Naive thymus-derived CD4-positive, alpha-beta T cell (primary cell): ENCODE measurements around the gene DCAF5. TPM values are rescaled to one million over a fixed set of nuclear protein-coding genes. Genes with fewer than 3 reads are reported as not detected.

Experiments used
- ATAC-seq: fragments of 150-1000 bp; cut with Tn5 transposase; 2 replicates; pipeline ENCODE4 v1.10.0; 2021; ENCODE audit warnings: mild to moderate bottlenecking, moderate library complexity
- CTCF ChIA-PET: fragments of 350-600 bp; sonication (Branson Sonifier 250); formaldehyde crosslinking; loops from one replicate; lab custom pipeline; 2021; ENCODE audit warnings: antibody characterized with exemption; lab: Charles Lee
- POLR2A ChIA-PET: fragments of 350-600 bp; sonication (Branson Sonifier 250); formaldehyde crosslinking; loops from one replicate; lab custom pipeline; 2021; ENCODE audit warnings: antibody characterized with exemption, inconsistent platforms; lab: Charles Lee
- DNase-seq, 9 donors: peaks; one replicate each; pipeline versions ENCODE4 v3.0.0 to v3.0.0-alpha.2; 2020 to 2022; ENCODE audit warnings: mixed read lengths in 1 of 9
- H3K27ac ChIP-seq: one replicate; pipeline ENCODE4 v1.7.0; 2013; ENCODE audit warnings: mild to moderate bottlenecking, low read depth, low read length, moderate library complexity
- H3K27me3 ChIP-seq, 2 donors: one replicate each; pipeline ENCODE4 v1.7.0; 2013; ENCODE audit warnings: low read length in 2 of 2, mild to moderate bottlenecking in 2 of 2, moderate library complexity in 2 of 2; ENCODE audit not compliant: control insufficient read depth in 2 of 2, insufficient read depth in 2 of 2
- H3K36me3 ChIP-seq, 3 experiments: 1 replicate in 2 of 3; 2 replicates in 1 of 3; pipeline ENCODE4 v1.7.0; 2013; ENCODE audit warnings: low read length in 3 of 3, mild to moderate bottlenecking in 3 of 3, moderate library complexity in 1 of 3; ENCODE audit not compliant: insufficient read depth in 3 of 3, control insufficient read depth in 2 of 3
- H3K4me1 ChIP-seq, 2 donors: one replicate each; pipeline ENCODE4 v1.7.0; 2013; ENCODE audit warnings: low read length in 2 of 2, mild to moderate bottlenecking in 2 of 2, moderate library complexity in 1 of 2; ENCODE audit not compliant: control insufficient read depth in 2 of 2, insufficient read depth in 2 of 2
- H3K4me3 ChIP-seq: 2 replicates; pipeline ENCODE4 v1.7.0; 2013; ENCODE audit warnings: mild to moderate bottlenecking, low read length
- H3K9me3 ChIP-seq, 3 experiments: 1 replicate in 2 of 3; 2 replicates in 1 of 3; pipeline ENCODE4 v1.7.0; 2013; ENCODE audit warnings: low read length in 3 of 3; ENCODE audit not compliant: control insufficient read depth in 2 of 3
- H3K27ac Mint-ChIP-seq, 9 donors: one replicate each; pipeline ENCODE4 v1.8.0; 2020 to 2022; ENCODE audit warnings: mixed read lengths in 9 of 9, mild to moderate bottlenecking in 8 of 9, moderate library complexity in 5 of 9, inconsistent platforms in 2 of 9
- H3K27me3 Mint-ChIP-seq, 5 donors: one replicate each; pipeline ENCODE4 v1.8.0; 2021 to 2022; ENCODE audit warnings: mixed read lengths in 5 of 5, mild to moderate bottlenecking in 1 of 5
- H3K36me3 Mint-ChIP-seq, 5 donors: one replicate each; pipeline ENCODE4 v1.8.0; 2020 to 2022; ENCODE audit warnings: mixed read lengths in 5 of 5, mild to moderate bottlenecking in 3 of 5, inconsistent platforms in 1 of 5
- H3K4me1 Mint-ChIP-seq, 7 donors: one replicate each; pipeline ENCODE4 v1.8.0; 2020 to 2022; ENCODE audit warnings: mixed read lengths in 7 of 7, mild to moderate bottlenecking in 3 of 7, inconsistent platforms in 1 of 7
- H3K4me3 Mint-ChIP-seq, 10 donors: one replicate each; pipeline ENCODE4 v1.8.0; 2020 to 2022; ENCODE audit warnings: mild to moderate bottlenecking in 10 of 10, mixed read lengths in 10 of 10, moderate library complexity in 6 of 10, inconsistent platforms in 2 of 10
- H3K9me3 Mint-ChIP-seq, 11 donors: one replicate each; pipeline ENCODE4 v1.8.0; 2020 to 2022; ENCODE audit warnings: mixed read lengths in 11 of 11, mild to moderate bottlenecking in 4 of 11, inconsistent platforms in 1 of 11, moderate library complexity in 1 of 11
- intact Hi-C, 2 donors: fragments of 100-400 bp; cut with micrococcal nuclease; formaldehyde crosslinking; loops; one replicate each; pipeline ENCODE4 v1.15.1; 2023
- polyA plus RNA-seq, 2 donors: library from polyadenylated mRNA; unstranded; fragments of 300-500 nt; fragmentation: Illumina TruSeq; gene quantifications; one replicate each; pipeline ENCODE4 v1.2.3, GENCODE V29; 2021
- total RNA-seq, 6 experiments: library from RNA in 5 of 6; stranded (reverse) in 5 of 6; gene quantifications; 1 replicate in 5 of 6; 2 replicates in 1 of 6; pipeline ENCODE4 v1.2.3 and lab custom pipeline; 2021 to 2026

Gene DCAF5
- total and polyA plus RNA-seq, 7 experiments from 2014 or later, result 43.0 to 89.2 (median 70.4) TPM

GRCh38 chr14:69161590-69161989, 8.7 kb upstream of the DCAF5 start:
- peaks cover 0 to 16% (median 3%) of the 10 kb centered on the region in 5 donors for H3K36me3 Mint-ChIP-seq
- no peak overlapping the region for H3K4me3 Mint-ChIP-seq
- ATAC-seq, result no peak
- H3K27me3 ChIP-seq, result peaks cover 0 to 4% of the 10 kb centered on the region in 2 donors
- no peaks in the 10 kb centered on the region for H3K9me3 ChIP-seq
- peaks cover 1 to 38% (median 15%) of the 10 kb centered on the region in 11 donors for H3K9me3 Mint-ChIP-seq
- H3K4me3 ChIP-seq, result no peak overlapping the region
- H3K4me1 Mint-ChIP-seq, result no peaks in the 10 kb centered on the region
- H3K4me1 ChIP-seq, result no peaks in the 10 kb centered on the region
- H3K27ac Mint-ChIP-seq, result no peak overlapping the region
- no peak overlapping the region for H3K27ac ChIP-seq
- no peaks in the 10 kb centered on the region for H3K36me3 ChIP-seq
- no peak for DNase-seq
- peaks cover 0 to 77% (median 19%) of the 10 kb centered on the region in 5 donors for H3K27me3 Mint-ChIP-seq
- intact Hi-C loops, result no loop called here
- POLR2A ChIA-PET, result no interaction called here
- CTCF ChIA-PET, result no interaction called here

GRCh38 chr14:69156224-69156623, 3.3 kb upstream of the DCAF5 start:
- no peak for ATAC-seq
- peaks cover 0 to 3% (median 0%) of the 10 kb centered on the region in 11 donors for H3K9me3 Mint-ChIP-seq
- peak overlapping the region in 2 of 9 donors; percentile 36 to 52 for H3K27ac Mint-ChIP-seq
- no peaks in the 10 kb centered on the region for H3K9me3 ChIP-seq
- peaks cover 0 to under 1% of the 10 kb centered on the region in 2 donors for H3K4me1 ChIP-seq
- no peak overlapping the region for H3K4me3 Mint-ChIP-seq
- peaks cover 0 to 11% (median 0%) of the 10 kb centered on the region in 3 experiments for H3K36me3 ChIP-seq
- H3K4me3 ChIP-seq, result no peak overlapping the region
- H3K4me1 Mint-ChIP-seq, result peaks cover 5 to 10% (median 8%) of the 10 kb centered on the region in 7 donors
- no peak for DNase-seq
- ChIA-PET CTCF (interaction anchor here (0.9 to 1.4 kb wide), 3 partner anchors 9 to 38 kb away, joined by 3 to 8 read pairs (median 5); no protein-coding TSS in a partner anchor), POLR2A (no interaction called here)
- peaks cover 0 to 4% of the 10 kb centered on the region in 2 donors for H3K27me3 ChIP-seq
- H3K27me3 Mint-ChIP-seq, result peaks cover 0 to 61% (median 5%) of the 10 kb centered on the region in 5 donors
- intact Hi-C loops, result no loop called here
- no peak overlapping the region for H3K27ac ChIP-seq
- peaks cover 0 to 5% (median 3%) of the 10 kb centered on the region in 5 donors for H3K36me3 Mint-ChIP-seq

GRCh38 chr14:69154779-69155178, 1.9 kb upstream of the DCAF5 start:
- H3K27me3 Mint-ChIP-seq, result peaks cover 0 to 49% (median 0%) of the 10 kb centered on the region in 5 donors
- peaks cover 0 to 3% (median 0%) of the 10 kb centered on the region in 11 donors for H3K9me3 Mint-ChIP-seq
- Histone ChIP-seq H3K36me3 (peaks cover 0 to 11% (median 0%) of the 10 kb centered on the region in 3 experiments), H3K4me3 (no peak overlapping the region), H3K9me3 (no peaks in the 10 kb centered on the region), H3K27ac (no peak overlapping the region), H3K27me3 (peaks cover 0 to 4% of the 10 kb centered on the region in 2 donors), H3K4me1 (peaks cover 11 to 12% of the 10 kb centered on the region in 2 donors)
- ChIA-PET POLR2A (no interaction called here), CTCF (interaction anchor here (1.3 kb wide), 1 partner anchor 25 kb away, joined by 7 read pairs; no protein-coding TSS in a partner anchor)
- peak overlapping the region in 4 of 9 donors; percentile 26 to 76 (median 44) for H3K27ac Mint-ChIP-seq
- no peak for ATAC-seq
- peak in 3 of 9 donors; percentile 2 to 8 (median 7) for DNase-seq
- H3K4me1 Mint-ChIP-seq, result peaks cover 17 to 23% (median 22%) of the 10 kb centered on the region in 7 donors
- H3K4me3 Mint-ChIP-seq, result peak overlapping the region in 5 of 10 donors; percentile 15 to 58 (median 27)
- intact Hi-C loops, result loop anchor here (5.0 kb wide), 2 partner anchors 177 to 613 kb away; partner anchors contain the start of genes ACTN1 (in 2 of the 2) and SRSF5 (in 1 of the 2)
- H3K36me3 Mint-ChIP-seq, result peaks cover 0 to 8% (median 5%) of the 10 kb centered on the region in 5 donors

- intact Hi-C loops, result loop anchor here (1.0 to 5.0 kb wide), 13 partner anchors 25 to 1795 kb away; partner anchors contain the start of genes ACTN1 (in 2 of the 2), EXD2 (in 2 of the 2), SRSF5 (in 2 of the 2) and ATP6V1D (in 1 of the 2)
- peak overlapping the region; percentile 84 to 98 (median 93) for H3K27ac Mint-ChIP-seq
- H3K4me1 Mint-ChIP-seq, result peaks cover 26 to 32% (median 31%) of the 10 kb centered on the region in 7 donors
- DNase-seq, result peak in 3 of 9 donors; percentile 6 to 26 (median 24)
- no peaks in the 10 kb centered on the region for H3K27me3 ChIP-seq
- peak overlapping the region; percentile 89 to 100 (median 96) for H3K4me3 Mint-ChIP-seq
- peaks cover 0 to 42% (median 0%) of the 10 kb centered on the region in 5 donors for H3K27me3 Mint-ChIP-seq
- peaks cover 4 to 9% (median 5%) of the 10 kb centered on the region in 5 donors for H3K36me3 Mint-ChIP-seq
- H3K36me3 ChIP-seq, result peaks cover 0 to 13% (median 0%) of the 10 kb centered on the region in 3 experiments
- H3K4me3 ChIP-seq, result peak overlapping the region; percentile 83
- H3K27ac ChIP-seq, result peak overlapping the region; percentile 90
- peaks cover 0 to 3% (median 0%) of the 10 kb centered on the region in 11 donors for H3K9me3 Mint-ChIP-seq
- ATAC-seq, result no peak
- POLR2A ChIA-PET, result interaction anchor here (0.7 to 5.2 kb wide), 2 partner anchors 37 to 88 kb away, joined by 3 to 37 read pairs; partner anchors contain the start of gene EXD2
- H3K4me1 ChIP-seq, result peaks cover 11 to 12% of the 10 kb centered on the region in 2 donors
- no peaks in the 10 kb centered on the region for H3K9me3 ChIP-seq
- CTCF ChIA-PET, result interaction anchor here (0.8 to 2.0 kb wide), 3 partner anchors 24 to 42 kb away, joined by 5 to 7 read pairs (median 6); no protein-coding TSS in a partner anchor
Observed at GRCh38 chr14:69153873-69154270, 953 bp upstream of the DCAF5 start.

- H3K4me3 ChIP-seq, result peak overlapping the region; percentile 83
- peaks cover 5 to 13% (median 9%) of the 10 kb centered on the region in 5 donors for H3K36me3 Mint-ChIP-seq
- intact Hi-C loops, result loop anchor here (1.0 to 5.0 kb wide), 13 partner anchors 24 to 1795 kb away; partner anchors contain the start of genes ACTN1 (in 2 of the 2), EXD2 (in 2 of the 2), SRSF5 (in 2 of the 2) and ATP6V1D (in 1 of the 2)
- H3K9me3 ChIP-seq, result no peaks in the 10 kb centered on the region
- ATAC-seq, result no peak
- peaks cover 11 to 12% of the 10 kb centered on the region in 2 donors for H3K4me1 ChIP-seq
- peaks cover 0 to 3% (median 0%) of the 10 kb centered on the region in 11 donors for H3K9me3 Mint-ChIP-seq
- peak overlapping the region; percentile 84 to 98 (median 93) for H3K27ac Mint-ChIP-seq
- H3K27ac ChIP-seq, result peak overlapping the region; percentile 90
- peaks cover 0 to 18% (median 0%) of the 10 kb centered on the region in 3 experiments for H3K36me3 ChIP-seq
- no peaks in the 10 kb centered on the region for H3K27me3 ChIP-seq
- peaks cover 0 to 36% (median 0%) of the 10 kb centered on the region in 5 donors for H3K27me3 Mint-ChIP-seq
- H3K4me1 Mint-ChIP-seq, result peaks cover 30 to 37% (median 36%) of the 10 kb centered on the region in 7 donors
- DNase-seq, result peak in 8 of 9 donors; percentile 19 to 94 (median 90)
- H3K4me3 Mint-ChIP-seq, result peak overlapping the region; percentile 89 to 100 (median 97)
- POLR2A ChIA-PET, result interaction anchor here (0.7 to 5.2 kb wide), 8 partner anchors 8 to 89 kb away, joined by 3 to 37 read pairs (median 3); partner anchors contain the start of gene EXD2
- CTCF ChIA-PET, result interaction anchor here (0.8 to 2.0 kb wide), 3 partner anchors 24 to 43 kb away, joined by 5 to 7 read pairs (median 6); no protein-coding TSS in a partner anchor
Observed at GRCh38 chr14:69153152-69153872, 393 bp upstream of the DCAF5 start.
